CD4-positive, alpha-beta T cell treated with Interleukin-6 for 4 hours (primary cell): ENCODE data around the gene PTPRT.

Experiments
- DNase-seq: peaks from one replicate; pipeline ENCODE4 v3.0.0-alpha.2; 2020; ENCODE audit warnings: mixed read lengths

The PTPRT gene

DNA sequence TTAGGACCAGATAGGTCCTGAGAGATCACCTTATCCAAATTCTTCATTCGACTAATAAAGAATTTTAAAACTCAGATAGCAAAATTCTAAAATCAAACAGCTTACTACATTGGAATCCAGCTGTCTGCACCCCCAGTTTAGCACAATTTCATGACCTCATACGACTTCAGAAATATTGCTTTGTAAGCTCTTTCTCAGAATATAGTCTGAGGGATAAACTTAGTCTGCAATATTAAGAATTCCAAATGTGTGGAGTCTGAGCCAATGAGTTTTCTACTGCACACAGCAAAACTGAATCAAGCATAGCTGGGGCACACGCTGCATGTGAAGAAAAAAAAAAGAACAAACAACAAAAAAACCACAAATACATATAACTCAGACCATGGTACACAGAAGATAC lies 1029.9 kb downstream of the PTPRT start:
- DNase-seq, result no peak

DNA sequence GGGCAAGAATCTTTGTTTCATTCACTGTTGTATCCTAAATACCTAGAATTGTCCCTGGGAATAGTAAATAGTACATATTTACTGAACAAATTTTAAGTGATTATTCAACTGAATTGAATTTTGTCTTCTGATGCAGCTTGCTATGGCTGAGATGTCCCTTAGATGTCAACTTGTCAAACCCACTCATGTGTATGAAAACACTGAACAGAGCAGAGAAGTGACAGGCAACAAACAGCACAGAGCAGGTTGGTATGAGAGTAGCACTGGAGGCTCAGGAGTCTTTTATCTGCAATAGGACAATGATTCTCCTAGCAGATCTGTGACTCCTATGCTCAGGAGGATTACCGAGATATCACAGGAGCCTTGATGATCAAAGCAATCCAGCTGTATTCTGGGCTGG lies 1031.4 kb downstream of the PTPRT start:
- no peak for DNase-seq

DNA sequence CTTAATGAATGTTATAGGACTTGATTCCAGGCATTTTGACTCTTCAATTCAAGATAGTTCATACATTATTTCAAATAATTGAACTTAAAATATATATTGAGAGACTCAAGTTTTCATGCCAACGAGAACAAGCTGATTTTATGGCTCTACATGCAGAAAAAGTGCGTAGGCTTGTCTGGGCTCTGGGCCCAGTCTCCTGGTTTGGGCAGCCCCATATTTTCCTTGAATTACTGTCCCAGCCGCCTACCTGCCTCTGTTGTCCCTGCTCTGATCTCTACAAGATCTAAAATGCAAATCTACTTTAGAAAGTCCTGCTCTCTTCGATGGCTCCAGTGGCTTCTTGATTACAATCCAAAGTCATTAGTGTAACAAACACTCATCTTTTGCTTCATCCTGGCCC lies 1034.1 kb downstream of the PTPRT start:
- no peak for DNase-seq

DNA sequence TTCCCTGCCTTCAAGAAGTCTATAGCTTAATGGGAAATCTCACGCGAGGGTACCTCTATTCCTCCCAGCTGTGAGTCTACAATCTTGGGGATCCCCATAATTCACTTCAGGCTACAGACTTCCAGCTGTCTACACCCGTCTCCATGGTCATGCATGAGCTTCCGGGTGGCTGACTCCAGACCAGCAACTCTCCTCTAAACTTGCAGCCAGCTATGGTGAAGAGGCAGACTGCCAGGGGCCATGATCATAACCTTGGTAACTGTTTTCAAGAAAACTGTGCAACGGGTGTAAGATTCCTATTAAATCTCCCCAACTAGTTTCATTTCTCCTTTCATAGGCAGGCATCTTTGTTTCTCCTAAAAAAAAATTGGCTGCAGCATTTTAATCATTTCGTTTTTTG lies 1037.1 kb downstream of the PTPRT start:
- DNase-seq, result no peak

DNA sequence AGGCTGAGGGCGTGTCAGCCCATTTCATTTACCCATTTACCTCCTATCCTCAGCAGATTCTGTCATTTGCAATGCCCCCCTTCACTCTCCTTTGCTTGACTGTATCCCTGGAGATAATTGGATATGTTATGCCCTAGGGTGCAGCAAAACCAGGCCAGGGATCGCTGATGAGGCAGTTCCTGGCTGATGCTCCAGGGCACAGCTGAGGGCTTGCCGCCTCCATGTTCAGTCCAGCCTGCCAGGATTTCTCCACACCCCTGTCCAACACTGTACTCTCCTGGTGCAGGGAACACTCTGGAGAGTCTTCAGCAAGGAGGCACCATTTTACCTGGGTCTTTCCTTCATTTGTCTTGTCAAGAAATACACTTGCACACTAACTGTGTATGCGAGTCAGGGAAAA lies 1039.5 kb downstream of the PTPRT start:
- no peak for DNase-seq

DNA sequence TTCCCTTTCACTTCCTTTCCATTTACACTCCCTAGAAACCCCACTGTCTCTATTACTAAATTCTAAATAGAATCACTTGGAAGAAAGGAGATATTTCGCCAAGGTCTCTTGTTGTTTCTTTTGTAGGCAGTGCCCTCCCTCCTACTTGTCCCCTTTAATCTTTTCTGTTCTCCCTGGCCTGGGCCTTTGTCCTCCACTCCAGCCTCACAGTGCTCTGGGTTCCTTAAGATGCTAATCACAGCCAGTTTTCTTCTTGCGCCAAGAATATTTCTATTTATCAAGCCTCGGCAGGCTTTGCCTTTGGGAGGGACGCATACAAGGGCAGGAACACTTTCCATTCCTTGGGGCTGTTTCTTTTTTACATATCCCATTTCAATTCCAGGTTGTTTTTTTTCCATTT lies 1051.0 kb downstream of the PTPRT start:
- DNase-seq, result no peak

DNA sequence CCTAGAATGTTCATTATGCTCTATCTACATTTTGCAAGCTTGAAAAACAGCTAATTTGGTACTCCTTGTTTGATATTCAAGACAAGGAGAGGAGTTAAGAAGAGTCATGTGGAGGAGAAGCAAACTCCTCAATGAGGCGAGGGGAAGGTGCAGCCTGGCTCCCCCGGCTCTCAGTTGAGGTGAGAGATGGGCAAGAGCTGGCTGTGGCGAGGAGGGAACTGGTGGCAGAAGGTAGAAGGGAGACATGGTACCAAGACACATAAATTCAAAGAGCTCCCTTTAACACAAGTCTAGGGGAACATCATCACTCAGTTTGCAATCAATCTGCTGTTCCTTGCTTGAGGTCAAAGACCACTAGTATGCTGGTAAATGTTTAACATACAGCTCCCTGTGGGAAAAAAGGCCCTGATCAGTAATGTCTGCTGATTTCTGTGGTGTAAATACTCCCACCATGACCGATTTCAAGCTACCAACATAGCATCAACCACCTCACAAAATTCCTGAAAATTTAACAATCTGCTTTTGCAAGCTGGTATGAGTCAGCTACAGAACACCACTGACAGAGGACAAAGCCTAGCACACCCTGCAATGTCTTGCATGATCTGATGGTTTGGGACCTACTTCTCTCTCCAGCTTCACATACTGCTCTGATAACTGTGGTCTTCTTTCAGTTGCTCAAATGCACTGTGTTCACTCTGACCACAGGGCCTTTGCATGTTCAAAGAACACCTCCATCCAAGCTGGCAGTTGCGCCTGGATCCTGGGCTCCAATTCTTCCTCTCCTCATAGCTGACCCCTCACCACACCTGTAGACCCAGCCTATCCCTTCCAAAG lies 1055.2 kb downstream of the PTPRT start:
- no peak for DNase-seq

DNA sequence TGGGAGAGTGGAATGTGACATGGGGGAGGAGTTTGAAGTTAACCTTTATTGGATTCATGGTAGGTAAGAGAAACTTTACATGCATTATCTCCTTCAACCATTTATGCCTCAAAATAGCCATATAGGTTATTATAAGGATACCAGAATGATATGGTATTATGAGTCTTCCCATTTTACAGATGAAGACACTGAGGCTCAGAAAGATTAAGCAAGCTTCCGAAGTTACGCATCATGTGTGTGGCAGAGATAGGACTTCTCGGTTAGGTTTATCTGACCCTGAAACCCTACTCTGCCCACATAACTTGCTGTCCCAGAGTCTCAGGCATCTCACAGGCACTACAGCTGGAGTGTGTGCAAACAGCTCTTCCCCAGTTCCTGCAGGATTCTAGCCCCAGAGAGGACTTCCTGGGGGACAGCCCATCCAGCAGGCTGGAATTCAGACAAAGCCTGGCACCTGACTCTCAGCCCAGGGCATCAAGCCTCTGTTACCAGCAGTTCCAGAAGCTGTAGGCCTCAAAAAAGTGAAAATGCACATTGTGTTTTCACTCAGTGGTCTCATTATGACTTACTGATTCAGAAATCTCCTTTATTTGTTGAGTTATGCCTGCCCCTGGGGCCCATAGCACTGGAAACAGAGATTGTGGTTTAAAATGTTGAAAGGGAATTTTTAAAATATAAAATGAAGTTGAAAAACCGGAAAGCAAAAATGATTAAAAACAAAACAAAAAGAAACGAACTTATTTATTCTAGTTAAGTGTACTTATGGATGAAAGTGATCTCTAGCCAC lies 1058.7 kb downstream of the PTPRT start:
- no peak for DNase-seq

DNA sequence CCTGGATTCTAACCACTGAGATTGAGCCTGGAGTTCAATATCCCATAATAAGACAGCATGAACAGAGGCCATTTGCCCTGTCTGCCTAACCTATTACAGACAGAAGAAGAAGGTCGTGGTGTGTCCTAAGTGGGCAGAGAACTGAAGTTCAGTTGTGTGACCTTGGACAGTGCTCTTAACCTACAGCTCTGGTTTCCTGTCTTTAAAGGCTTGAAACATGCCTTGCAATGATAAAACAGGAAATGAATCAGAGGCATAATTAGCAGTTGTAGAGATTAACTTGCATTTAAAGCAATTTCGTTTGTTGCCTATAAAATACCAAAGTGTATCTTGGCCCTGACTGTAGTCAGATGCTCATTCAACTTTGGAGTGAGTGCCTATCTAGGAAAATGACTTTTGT lies 1064.3 kb downstream of the PTPRT start:
- DNase-seq, result no peak

DNA sequence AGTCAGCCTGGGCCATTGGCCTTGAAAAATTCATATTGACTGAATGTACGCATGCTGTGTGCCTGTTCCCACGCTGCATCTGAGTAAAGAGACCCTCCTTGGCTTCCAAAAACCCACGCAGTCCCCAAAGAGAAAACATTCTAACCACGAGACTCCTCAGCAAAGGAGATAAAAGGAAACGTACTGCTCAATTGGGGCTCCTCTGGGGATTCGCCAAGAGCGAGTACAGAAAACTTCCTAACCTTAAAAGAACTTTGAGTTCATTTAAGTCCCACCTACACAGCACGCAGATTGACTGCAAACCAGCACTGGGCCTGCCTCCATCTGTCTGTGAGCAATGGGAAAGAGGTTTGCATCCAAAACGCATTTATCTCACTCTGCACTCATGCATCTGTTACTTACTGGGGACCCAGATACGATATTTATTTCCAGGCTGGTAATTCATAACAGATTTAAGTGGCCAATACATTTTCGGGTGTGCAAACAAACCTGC lies 1065.7 kb downstream of the PTPRT start:
- DNase-seq, result no peak

DNA sequence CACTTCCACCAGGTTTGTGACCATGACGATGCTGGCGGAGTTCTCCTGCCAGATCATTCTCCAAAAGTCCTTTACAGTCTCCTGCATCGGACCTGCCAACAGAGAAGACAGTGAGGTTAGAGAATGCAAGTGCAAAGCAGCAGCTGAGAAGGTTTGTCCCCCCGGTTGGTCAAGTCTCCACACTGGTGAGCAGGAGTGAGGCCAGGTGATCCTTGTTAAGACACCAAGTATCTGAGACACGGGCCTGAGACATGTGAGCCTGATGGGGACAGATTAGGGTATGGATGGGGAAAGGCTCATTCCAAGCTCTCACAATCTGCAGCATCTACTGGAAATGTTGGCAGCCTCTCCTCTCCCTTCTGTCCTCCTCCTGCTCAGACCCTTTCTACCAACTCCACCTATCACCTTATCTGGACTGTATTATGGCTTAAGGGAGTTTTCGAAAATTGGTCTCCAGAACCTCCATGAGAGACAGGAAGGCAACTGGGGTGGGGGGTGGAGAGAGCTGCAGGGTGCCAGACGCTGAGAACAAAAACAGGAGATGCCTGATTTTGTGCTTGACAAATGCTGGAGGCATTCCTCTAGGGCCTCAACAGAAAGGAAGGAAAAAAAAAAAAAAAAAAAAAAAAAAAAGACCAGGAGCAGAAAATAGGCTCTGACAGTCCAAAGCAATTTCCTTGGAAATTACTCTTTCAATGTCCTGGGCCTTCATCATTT lies 1071.1 kb downstream of the PTPRT start:
- no peak for DNase-seq

DNA sequence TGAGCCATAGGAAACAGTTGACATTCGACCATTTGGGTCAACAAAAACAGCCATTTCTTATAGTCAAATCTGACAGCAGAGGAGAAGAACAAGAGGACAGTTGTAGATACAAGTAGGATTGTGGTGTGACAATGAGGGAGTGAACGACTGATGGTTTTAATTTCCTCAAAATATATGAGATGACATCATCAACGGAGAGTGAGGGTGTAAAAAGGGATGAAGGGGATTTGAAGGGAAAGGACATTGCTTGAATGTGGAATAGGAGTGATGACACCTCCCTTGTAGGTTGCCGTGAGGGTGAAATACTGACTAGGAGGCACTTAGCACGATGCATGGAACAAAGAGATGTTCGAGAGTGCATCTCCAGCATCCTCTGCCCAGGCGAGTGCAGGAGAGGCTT lies 1071.7 kb downstream of the PTPRT start:
- DNase-seq, result no peak

DNA sequence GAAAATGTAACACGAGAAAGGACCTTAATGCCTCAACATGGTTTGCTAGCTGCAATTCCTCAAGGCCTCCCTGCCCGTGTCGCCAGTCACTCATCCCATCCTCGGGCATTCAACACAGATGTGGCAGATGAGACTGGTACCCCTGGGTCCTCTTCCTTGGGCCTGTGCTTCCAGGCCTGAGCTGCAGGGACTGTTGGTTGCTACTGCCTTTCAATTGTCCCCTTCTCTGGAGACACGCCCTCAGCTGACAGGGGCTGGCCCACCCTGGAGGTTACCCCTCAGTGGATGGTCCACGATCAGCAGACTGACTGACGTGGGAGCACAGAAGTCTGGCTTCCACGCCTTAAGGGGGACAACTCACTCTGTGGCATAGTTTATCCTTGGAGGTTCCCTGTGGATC lies 1076.5 kb downstream of the PTPRT start:
- no peak for DNase-seq

DNA sequence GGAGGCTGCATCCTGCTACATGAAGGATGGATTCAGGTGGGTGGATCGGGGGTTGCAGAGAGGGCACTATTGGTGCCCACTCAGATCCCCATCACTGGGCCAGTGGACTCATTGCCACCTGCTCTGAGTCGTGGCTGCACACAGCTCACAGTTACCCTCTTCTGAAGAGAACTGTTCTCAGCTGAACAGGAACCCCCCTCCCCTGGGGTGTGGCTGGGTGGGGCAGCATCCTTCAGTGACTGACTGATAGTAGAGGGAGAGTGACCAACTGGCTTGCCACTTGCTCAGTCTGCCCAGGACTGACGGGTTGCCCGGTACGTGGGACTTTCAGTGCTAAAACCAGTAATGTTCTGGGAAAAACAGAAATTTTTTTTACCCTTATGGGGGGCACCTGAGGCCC lies 1077.5 kb downstream of the PTPRT start:
- no peak for DNase-seq

DNA sequence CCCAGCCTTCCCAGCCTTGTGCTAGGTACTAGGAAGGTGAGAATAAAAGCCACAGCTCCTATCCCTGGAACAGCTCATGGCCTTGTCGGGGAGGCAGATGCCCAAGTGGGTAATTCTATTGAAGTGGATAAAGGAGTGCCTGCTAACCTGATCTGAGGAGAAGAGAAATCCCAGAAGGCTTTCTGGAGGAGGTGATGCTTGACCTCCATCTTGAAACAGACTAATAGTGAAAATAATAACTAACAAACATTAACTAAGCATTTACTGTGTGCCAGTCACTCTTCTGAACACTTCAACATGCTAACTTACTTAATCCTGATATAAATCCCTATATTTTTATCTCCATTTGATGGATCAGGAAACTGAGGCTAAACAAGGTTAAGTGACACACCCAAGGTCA lies 1078.4 kb downstream of the PTPRT start:
- DNase-seq, result no peak

DNA sequence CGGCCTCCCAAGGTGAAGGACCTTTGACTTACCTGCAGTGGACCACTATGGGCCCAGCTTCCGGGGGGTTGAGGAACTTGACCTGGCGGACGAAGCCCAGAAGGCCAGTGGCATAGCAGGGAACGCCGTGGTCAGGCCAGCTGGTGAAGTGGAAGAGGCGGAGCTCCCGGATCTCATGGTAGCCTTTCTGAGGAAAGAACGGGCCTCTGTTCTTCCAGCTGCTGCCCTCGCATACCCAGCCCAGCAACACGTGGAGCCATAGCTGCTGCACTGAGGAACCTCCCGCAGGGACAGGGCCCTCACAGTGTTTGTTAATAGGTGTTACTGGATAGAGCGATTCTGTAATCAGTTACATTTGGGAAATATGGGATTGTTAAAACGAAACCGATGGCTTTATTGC lies 1079.4 kb downstream of the PTPRT start:
- no peak for DNase-seq

DNA sequence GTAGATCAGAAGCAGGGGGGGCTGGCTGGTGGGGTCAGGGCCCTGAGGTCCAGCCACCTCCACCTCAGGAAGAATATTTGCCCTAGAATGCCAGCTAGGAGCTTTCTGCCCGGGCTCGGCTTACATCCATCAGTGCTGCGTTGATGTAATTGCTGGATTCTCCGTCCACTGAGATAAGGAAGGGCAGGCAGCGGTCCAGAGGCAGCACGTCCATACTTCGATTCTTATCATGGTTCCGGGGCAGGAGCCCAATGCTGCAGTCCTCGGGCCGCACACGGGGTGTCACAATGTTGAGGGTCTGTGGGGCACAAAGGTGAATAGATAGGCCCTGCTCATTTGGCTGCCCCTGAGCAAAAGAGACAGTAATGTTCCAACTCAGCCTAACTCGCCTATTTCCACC lies 1087.7 kb downstream of the PTPRT start:
- no peak for DNase-seq

DNA sequence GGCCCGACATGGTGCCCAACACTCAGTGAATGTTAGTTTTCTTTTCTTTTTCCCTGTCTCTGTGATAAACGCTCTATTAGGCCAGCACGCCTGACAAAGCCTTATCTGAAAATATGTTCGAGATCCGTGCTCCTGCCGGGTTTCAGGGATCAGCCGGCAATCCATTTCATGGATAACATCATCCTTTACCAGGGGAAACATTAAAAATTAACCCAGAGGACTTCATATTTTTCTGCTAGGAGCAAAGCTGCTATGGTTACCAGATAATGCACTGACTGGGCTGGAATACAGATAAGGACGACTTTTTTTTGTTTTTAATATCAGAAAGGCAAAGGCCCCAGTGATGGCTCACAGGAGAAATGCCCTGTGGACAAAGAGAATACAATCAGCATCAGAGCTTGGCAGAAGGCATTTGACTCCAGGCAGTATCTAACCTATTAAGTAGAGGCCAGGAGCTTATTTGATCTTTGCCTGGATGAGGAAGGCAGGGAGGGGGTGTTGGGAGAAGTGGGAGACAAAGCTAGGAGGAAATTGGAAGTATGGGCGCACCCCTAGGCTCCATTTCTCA lies 1089.5 kb downstream of the PTPRT start:
- no peak for DNase-seq

DNA sequence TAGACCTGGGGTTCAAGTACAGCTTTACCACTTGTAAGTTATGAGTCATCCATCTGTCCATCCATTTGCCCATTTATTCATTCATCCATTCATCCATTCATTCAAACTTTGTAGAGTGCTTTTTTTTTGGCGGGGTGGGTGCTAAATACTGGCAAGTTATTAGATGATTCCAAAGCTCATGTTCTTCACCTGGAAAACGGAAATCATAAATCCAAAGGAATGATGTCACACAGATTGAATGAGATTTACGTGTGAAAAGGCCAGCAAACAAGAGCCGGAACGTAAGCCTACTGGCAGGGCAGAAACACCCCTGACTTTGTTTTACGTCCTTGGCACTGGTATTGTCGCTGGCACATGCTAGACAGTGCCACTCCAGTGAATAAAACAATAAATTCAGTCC lies 1090.6 kb downstream of the PTPRT start:
- no peak for DNase-seq

DNA sequence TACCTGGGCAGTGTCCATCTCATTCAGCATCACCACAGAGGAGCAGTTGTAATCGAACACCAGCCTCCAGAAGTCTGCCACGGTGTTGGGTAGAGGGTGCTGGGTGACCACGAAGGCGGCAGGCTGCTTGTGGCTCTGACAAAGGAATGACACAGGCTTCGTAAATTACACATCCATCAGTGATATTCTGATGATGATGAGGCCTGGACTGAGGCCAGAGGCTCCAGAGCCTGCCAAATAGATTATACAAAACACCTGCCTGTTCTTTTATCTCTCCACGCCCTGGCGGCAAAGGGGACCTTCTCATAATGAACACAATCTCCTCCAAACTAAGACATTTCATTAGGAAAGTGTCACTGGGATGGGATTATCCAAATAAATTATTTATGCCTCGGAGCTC lies 1091.3 kb downstream of the PTPRT start:
- no peak for DNase-seq

DNA sequence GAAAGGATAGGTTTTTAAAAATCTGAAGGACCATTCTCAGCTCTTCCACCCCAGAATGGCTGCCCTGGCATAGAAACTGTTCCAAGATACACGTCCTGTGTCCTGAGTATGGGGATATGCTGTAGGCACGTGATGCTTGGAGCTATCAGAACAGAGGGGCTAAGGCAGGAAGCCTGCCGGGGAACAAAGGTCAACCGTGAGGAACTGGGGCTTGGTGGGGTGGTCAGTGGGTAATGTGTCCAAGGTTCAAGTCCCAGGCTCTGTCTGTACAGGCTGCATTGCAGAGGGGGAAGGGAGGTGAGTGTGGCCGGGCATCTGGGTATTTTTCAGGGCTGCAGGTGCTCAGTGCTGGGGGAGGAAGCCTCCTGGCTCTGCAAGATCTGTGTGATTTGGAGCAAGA lies 1092.0 kb downstream of the PTPRT start:
- DNase-seq, result no peak

DNA sequence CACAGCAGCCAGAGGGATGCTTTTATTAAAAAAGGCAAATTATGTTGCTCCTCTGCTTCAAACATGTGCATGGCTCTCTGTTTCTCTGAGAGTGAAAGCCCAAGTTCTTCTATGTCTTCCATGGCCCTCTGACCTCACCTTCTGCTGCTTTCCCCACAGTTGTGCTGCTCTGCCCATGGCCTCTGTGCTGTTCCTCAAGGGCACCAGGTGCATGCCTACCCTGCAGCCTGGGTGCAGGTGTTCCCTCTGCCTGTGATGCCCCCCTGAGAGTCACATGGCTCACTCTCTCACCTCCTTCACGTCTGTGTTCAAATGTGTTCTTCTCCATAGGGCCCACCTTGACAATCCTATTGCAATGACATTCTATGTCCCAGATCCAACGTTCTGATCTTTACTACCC lies 1094.5 kb downstream of the PTPRT start:
- DNase-seq, result no peak
